Nephron progenitor cell (in vitro differentiated cells): ENCODE data around the gene XYLB.
A peak's percentile ranks its signal among the peaks of the same experiment; 100 is the strongest.

Experiments
- DNase-seq: peaks from one replicate; pipeline ENCODE4 v3.0.0; 2021
- H3K27ac Mint-ChIP-seq: 2 replicates; pipeline ENCODE4 v1.8.0; 2021; ENCODE audit warnings: mild to moderate bottlenecking, moderate library complexity, mixed read lengths
- H3K27me3 Mint-ChIP-seq: 2 replicates; pipeline ENCODE4 v1.8.0; 2021; ENCODE audit warnings: mild to moderate bottlenecking, low read depth, mixed read lengths; ENCODE audit not compliant: poor library complexity
- H3K36me3 Mint-ChIP-seq: 2 replicates; pipeline ENCODE4 v1.8.0; 2021; ENCODE audit warnings: low read depth, mixed read lengths
- H3K4me1 Mint-ChIP-seq: 2 replicates; pipeline ENCODE4 v1.8.0; 2021; ENCODE audit warnings: mixed read lengths
- H3K4me3 Mint-ChIP-seq: 2 replicates; pipeline ENCODE4 v1.8.0; 2021; ENCODE audit warnings: mild to moderate bottlenecking, moderate library complexity, mixed read lengths
- H3K9me3 Mint-ChIP-seq: 2 replicates; pipeline ENCODE4 v1.8.0; 2021; ENCODE audit warnings: mild to moderate bottlenecking, moderate library complexity, mixed read lengths
- CTCF ChIP-seq: fragments of 200-600 bp; sonication (generic); IDR thresholded peaks from 2 replicates; pipeline ENCODE4 v1.5.0; 2021; ENCODE audit warnings: antibody characterized with exemption

The XYLB gene

GRCh38 chr3:38386992-38387750 is 40.6 kb downstream of the XYLB start:
- Mint-ChIP-seq H3K27me3 (peaks cover 11% of the 10 kb centered on the region), H3K4me3 (no peak overlapping the region), H3K27ac (no peak overlapping the region), H3K9me3 (peaks cover 44% of the 10 kb centered on the region), H3K36me3 (peaks cover 54% of the 10 kb centered on the region), H3K4me1 (no peaks in the 10 kb centered on the region)
- TF ChIP-seq CTCF: no peak
- DNase-seq: no peak

GRCh38 chr3:38387862-38388261 is 41.3 kb downstream of the XYLB start:
- no peaks in the 10 kb centered on the region for H3K4me1 Mint-ChIP-seq
- no peak overlapping the region for H3K27ac Mint-ChIP-seq
- no peak for DNase-seq
- no peak for TF ChIP-seq CTCF
- peaks cover 52% of the 10 kb centered on the region for H3K36me3 Mint-ChIP-seq
- no peak overlapping the region for H3K4me3 Mint-ChIP-seq
- H3K9me3 Mint-ChIP-seq: peaks cover 40% of the 10 kb centered on the region
- peaks cover 15% of the 10 kb centered on the region for H3K27me3 Mint-ChIP-seq

- Mint-ChIP-seq H3K9me3 (peaks cover 13% of the 10 kb centered on the region), H3K4me1 (no peaks in the 10 kb centered on the region), H3K27me3 (peaks cover 5% of the 10 kb centered on the region), H3K27ac (no peak overlapping the region), H3K4me3 (no peak overlapping the region), H3K36me3 (peaks cover 26% of the 10 kb centered on the region)
- no peak for DNase-seq
- no peak for TF ChIP-seq CTCF
These were observed 46.1 kb downstream of the XYLB start for GRCh38 chr3:38392604-38393163.

GRCh38 chr3:38396239-38396638 is 49.7 kb downstream of the XYLB start:
- peaks cover 40% of the 10 kb centered on the region for H3K36me3 Mint-ChIP-seq
- H3K27ac Mint-ChIP-seq: no peak overlapping the region
- no peaks in the 10 kb centered on the region for H3K9me3 Mint-ChIP-seq
- TF ChIP-seq CTCF: no peak
- DNase-seq: no peak
- peaks cover 2% of the 10 kb centered on the region for H3K4me1 Mint-ChIP-seq
- no peak overlapping the region for H3K4me3 Mint-ChIP-seq
- peaks cover 4% of the 10 kb centered on the region for H3K27me3 Mint-ChIP-seq

GRCh38 chr3:38396861-38397260 is 50.3 kb downstream of the XYLB start:
- TF ChIP-seq CTCF: no peak
- DNase-seq: no peak
- H3K4me3 Mint-ChIP-seq: no peak overlapping the region
- H3K4me1 Mint-ChIP-seq: peaks cover 3% of the 10 kb centered on the region
- peaks cover 4% of the 10 kb centered on the region for H3K27me3 Mint-ChIP-seq
- no peak overlapping the region for H3K27ac Mint-ChIP-seq
- no peaks in the 10 kb centered on the region for H3K9me3 Mint-ChIP-seq
- peaks cover 44% of the 10 kb centered on the region for H3K36me3 Mint-ChIP-seq

GRCh38 chr3:38397320-38397719 is 50.7 kb downstream of the XYLB start:
- peaks cover 4% of the 10 kb centered on the region for H3K27me3 Mint-ChIP-seq
- no peak for TF ChIP-seq CTCF
- peak; percentile 81 for DNase-seq
- peaks cover 49% of the 10 kb centered on the region for H3K36me3 Mint-ChIP-seq
- H3K4me3 Mint-ChIP-seq: no peak overlapping the region
- H3K27ac Mint-ChIP-seq: no peak overlapping the region
- peaks cover 3% of the 10 kb centered on the region for H3K4me1 Mint-ChIP-seq
- H3K9me3 Mint-ChIP-seq: no peaks in the 10 kb centered on the region
